ENCODE measurements around the gene QRICH1.
A peak's percentile ranks its signal among the peaks of the same experiment; 100 is the strongest.

The QRICH1 gene

GRCh38 chr3:49119439-49119838 is 25.6 kb upstream of the QRICH1 start:
- DNase-seq, result no peak

- no peak for DNase-seq
These were observed 25.2 kb upstream of the QRICH1 start for GRCh38 chr3:49119036-49119435.

GRCh38 chr3:49112262-49112661 is 18.4 kb upstream of the QRICH1 start:
- DNase-seq, result no peak

GRCh38 chr3:49111347-49111746 is 17.5 kb upstream of the QRICH1 start:
- DNase-seq, result no peak

GRCh38 chr3:49110780-49111179 is 16.9 kb upstream of the QRICH1 start:
- DNase-seq, result no peak

- no peak for DNase-seq
These were observed 14.5 kb upstream of the QRICH1 start for GRCh38 chr3:49108346-49108745.

- DNase-seq, result peak; percentile 85
These were observed 10.8 kb upstream of the QRICH1 start, which contains the start of gene QARS1 for GRCh38 chr3:49104427-49105291. Gene QARS1 (minus strand): TSS chr3:49104757. CDS start chr3:49104733, 24 bp downstream.

- DNase-seq, result no peak
These were observed 10.2 kb upstream of the QRICH1 start for GRCh38 chr3:49104052-49104426.

- DNase-seq, result no peak
These were observed 6.3 kb upstream of the QRICH1 start for GRCh38 chr3:49100046-49100615.

GRCh38 chr3:49098910-49099630 is 5.2 kb upstream of the QRICH1 start:
- DNase-seq, result no peak

GRCh38 chr3:49098429-49098828 is 4.6 kb upstream of the QRICH1 start:
- no peak for DNase-seq

GRCh38 chr3:49092938-49093852 is 676 bp downstream of the QRICH1 start:
- DNase-seq, result peak; percentile 79

- no peak for DNase-seq
These were observed 12.4 kb downstream of the QRICH1 start for GRCh38 chr3:49081429-49081828.

GRCh38 chr3:49079270-49079669 is 14.6 kb downstream of the QRICH1 start:
- no peak for DNase-seq

GRCh38 chr3:49076646-49077045 is 17.2 kb downstream of the QRICH1 start:
- DNase-seq, result no peak

GRCh38 chr3:49076116-49076515 is 17.8 kb downstream of the QRICH1 start:
- DNase-seq, result no peak

GRCh38 chr3:49058011-49058410 is 35.9 kb downstream of the QRICH1 start:
- no peak for DNase-seq

GRCh38 chr3:49057268-49057667 is 36.6 kb downstream of the QRICH1 start:
- no peak for DNase-seq

- no peak for DNase-seq
These were observed 39.5 kb downstream of the QRICH1 start for GRCh38 chr3:49054344-49054862.

GRCh38 chr3:49053543-49053942 is 40.3 kb downstream of the QRICH1 start:
- DNase-seq, result no peak

GRCh38 chr3:49035281-49035680 is 58.6 kb downstream of the QRICH1 start:
- no peak for DNase-seq

- no peak for DNase-seq
These were observed 59.2 kb downstream of the QRICH1 start for GRCh38 chr3:49034650-49035049.
